ENCODE results near the gene MACROH2A1. TPM values are rescaled to one million over a fixed set of nuclear protein-coding genes. Genes with fewer than 3 reads are reported as not detected.

MACROH2A1 gene
- total and polyA plus RNA-seq, 2 of the 4 experiments (the other 2 are of a cell fraction) = 122 to 126 TPM

DNA sequence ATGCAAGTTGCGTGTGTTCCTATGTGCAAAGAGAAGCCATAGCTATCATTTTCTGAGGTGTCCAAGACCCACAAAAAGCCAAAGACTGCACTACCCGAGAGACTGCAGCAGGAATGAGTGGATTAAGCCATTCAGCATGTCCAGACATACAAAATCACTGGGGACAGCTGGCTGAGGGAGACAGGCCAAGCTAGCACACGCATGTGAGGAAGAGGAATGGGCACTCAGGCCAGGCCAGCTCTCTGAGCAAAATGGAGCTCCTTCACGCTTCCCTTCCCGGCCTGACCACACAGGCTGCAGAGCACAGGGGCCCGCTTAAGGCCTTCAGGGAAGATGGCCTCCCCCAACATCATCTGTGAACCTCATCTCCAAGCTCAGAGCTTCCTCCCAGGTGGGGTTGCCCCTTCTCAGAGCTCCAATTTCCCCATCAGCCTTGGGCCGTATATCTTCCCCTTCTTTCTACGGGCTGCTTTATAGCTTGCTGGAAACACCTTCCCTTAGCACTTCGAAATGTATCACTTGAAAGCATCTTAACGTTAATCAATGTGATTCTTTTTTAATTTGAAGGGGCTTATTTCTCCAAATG lies 39.7 kb upstream of the MACROH2A1 start:
- no peak for ATAC-seq (ENCODE audit: low read depth)
- Histone ChIP-seq H2AK9ac (replicated peaks; ENCODE audit: low read depth, low read length, poor library complexity) (peak overlapping the region; percentile 18), H3K27me3 (ENCODE audit: control insufficient read depth, insufficient read depth, low read length) (no peaks in the 10 kb centered on the region; the same call in 1 of the 2 replicates), H3K9me1 (ENCODE audit: insufficient read depth, low read length) (peaks cover 17% of the 10 kb centered on the region), H2AFZ (replicated peaks; ENCODE audit: low read length, poor library complexity) (peak overlapping the region; percentile 5), H3K36me3 (ENCODE audit: control insufficient read depth, insufficient read depth, low read length) (no peaks in the 10 kb centered on the region), H4K20me1 (ENCODE audit: insufficient read depth, low read length) (0 out of 2 replicates have a peak, but pooled peaks cover 3% of the 10 kb centered on the region), H4K5ac (ENCODE audit: low read depth, low read length) (no peak overlapping the region), H3K56ac (ENCODE audit: extremely low read depth, insufficient read depth, low read length) (no peak overlapping the region), H2BK15ac (ENCODE audit: low read depth, low read length) (peak overlapping the region; percentile 12; the same call in 1 of the 3 replicates), H3K79me1 (ENCODE audit: low read depth in 1 of 2, low read length in 2 of 2) (no peaks in the 10 kb centered on the region), H3K4me2 (ENCODE audit: low read depth, low read length) (no peak overlapping the region), H3K4me1 (ENCODE audit: control insufficient read depth, insufficient read depth, low read length) (peaks cover 25% of the 10 kb centered on the region), H3K4me3 (ENCODE audit: insufficient read depth, low read depth, low read length) (no peak overlapping the region), H2BK120ac (ENCODE audit: low read depth, low read length) (no peak overlapping the region; the same call in 1 of the 2 replicates), H4K8ac (ENCODE audit: low read depth in 2 of 2, low read length in 2 of 2) (peak overlapping the region in 1 of 2 experiments; percentile 10; a peak in 1 of 4 replicates), H3K18ac (ENCODE audit: low read depth, low read length) (no peak overlapping the region; the same call in 1 of the 2 replicates), H3K4ac (ENCODE audit: low read depth, low read length) (peak overlapping the region; percentile 30; the same call in 1 of the 2 replicates), H4K91ac (ENCODE audit: insufficient read depth, low read depth, low read length) (no peak overlapping the region; the same call in 1 of the 2 replicates), H2AK5ac (ENCODE audit: low read depth, low read length) (peak overlapping the region; percentile 36), H3K27ac (ENCODE audit: insufficient read depth, low read length) (no peak overlapping the region), H3K9me3 (ENCODE audit: control insufficient read depth, insufficient read depth, low read length) (no peaks in the 10 kb centered on the region), H3K14ac (replicated peaks; ENCODE audit: low read depth, low read length) (no peak overlapping the region), H2BK20ac (ENCODE audit: low read depth, low read length) (no peak overlapping the region), H2BK5ac (ENCODE audit: low read depth, low read length, poor library complexity, severe bottlenecking) (peak overlapping the region; percentile 1), H3K9ac (ENCODE audit: low read depth, low read length) (no peak overlapping the region), H3K23ac (ENCODE audit: low read depth, low read length) (no peak overlapping the region)
- ChIA-PET CTCF (interaction anchor here (0.6 to 1.9 kb wide), 3 partner anchors 13 to 27 kb away, joined by 4 to 11 read pairs (median 5); no protein-coding TSS in a partner anchor), POLR2A (ENCODE audit: unreplicated experiment) (interaction anchor here (0.5 kb wide), 1 partner anchor 1067 kb away, joined by 3 read pairs; the partner anchor contains the start of gene UBE2B)
- dilution Hi-C loops (cut with HindIII; ENCODE audit: low sequenced_read_pairs, unreplicated experiment) = no loop called here
- DNase-seq = no peak
- no peak for TF ChIP-seq SMC3 (IDR thresholded peaks at IDR 0.05; ENCODE audit: low read depth, low read length)
- TF ChIP-seq MAFK (IDR thresholded peaks at IDR 0.05; ENCODE audit: low read depth, low read length) = no peak
- TF ChIP-seq MXI1 (IDR thresholded peaks at IDR 0.05; ENCODE audit: borderline replicate concordance, low read depth, low read length) = no peak
- no peak for TF ChIP-seq FOS (IDR thresholded peaks at IDR 0.05; ENCODE audit: low read depth, low read length)
- TF ChIP-seq ELK1 (IDR thresholded peaks at IDR 0.05; ENCODE audit: borderline replicate concordance, low read depth, low read length) = no peak
- no peak for TF ChIP-seq CHD1 (IDR thresholded peaks at IDR 0.05; ENCODE audit: low read depth, low read length)
- BruUV-seq (replicated peaks) = no TSS peak
- 60% methylated on average over 1 of the region's 10 CpGs; no CpG with 5 or more reads in 1 of the 2 experiments for WGBS, 2 experiments (ENCODE audit: extremely low coverage in 2 of 2, insufficient read length in 1 of 2)
- intact Hi-C loops (cut with micrococcal nuclease) = loop anchor here (10.0 kb wide), 1 partner anchor 234 kb away; no protein-coding TSS in a partner anchor
- in situ Hi-C loops (cut with MboI; ENCODE audit: low sequenced_read_pairs) = no loop called here

Measured in IMR-90 (cell line).